Measurements from ENCODE around the gene BAX.
A peak's percentile ranks its signal among the peaks of the same experiment; 100 is the strongest.

The BAX gene

DNA sequence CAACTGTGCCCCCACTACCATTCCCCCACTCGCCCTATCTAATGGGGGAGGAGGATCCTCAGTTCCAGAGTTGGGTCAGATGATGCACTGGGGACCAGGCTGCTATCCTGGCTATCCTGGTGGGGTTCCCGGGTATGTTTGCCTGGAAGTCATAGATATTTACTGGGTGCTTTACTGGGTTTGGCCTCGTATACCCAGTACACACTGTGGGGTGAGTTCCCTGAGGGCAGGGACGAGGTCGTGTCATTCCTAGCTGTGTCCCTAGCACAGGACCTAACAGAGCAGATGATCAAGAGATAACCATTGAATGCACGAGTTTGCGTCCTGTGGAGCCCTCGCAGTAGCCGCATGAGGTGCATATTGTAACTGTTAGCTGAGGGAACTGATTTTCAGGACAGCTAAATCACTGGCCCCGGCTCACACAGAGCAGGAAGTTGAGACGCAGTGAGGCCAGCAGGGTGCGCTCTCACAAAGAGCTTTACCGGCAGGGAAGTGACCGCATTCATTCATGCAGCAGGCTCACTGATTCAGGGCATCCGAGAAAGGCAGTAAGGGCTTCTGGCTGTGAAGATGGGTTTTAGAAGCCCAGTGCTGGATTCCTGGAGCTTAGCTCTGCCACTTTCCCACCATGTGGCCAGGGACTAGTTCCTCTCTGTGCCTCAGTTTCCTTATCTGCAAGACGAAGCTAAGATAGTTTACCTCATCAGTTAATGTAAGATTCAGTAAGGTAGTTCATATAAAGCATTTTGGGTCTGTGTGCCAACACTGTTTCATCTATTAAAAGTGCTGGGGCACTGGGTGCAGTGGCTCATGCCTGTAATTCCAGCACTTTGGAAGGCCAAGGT lies 45.0 kb downstream of the BAX start:
- TF ChIP-seq, protein P1, sequence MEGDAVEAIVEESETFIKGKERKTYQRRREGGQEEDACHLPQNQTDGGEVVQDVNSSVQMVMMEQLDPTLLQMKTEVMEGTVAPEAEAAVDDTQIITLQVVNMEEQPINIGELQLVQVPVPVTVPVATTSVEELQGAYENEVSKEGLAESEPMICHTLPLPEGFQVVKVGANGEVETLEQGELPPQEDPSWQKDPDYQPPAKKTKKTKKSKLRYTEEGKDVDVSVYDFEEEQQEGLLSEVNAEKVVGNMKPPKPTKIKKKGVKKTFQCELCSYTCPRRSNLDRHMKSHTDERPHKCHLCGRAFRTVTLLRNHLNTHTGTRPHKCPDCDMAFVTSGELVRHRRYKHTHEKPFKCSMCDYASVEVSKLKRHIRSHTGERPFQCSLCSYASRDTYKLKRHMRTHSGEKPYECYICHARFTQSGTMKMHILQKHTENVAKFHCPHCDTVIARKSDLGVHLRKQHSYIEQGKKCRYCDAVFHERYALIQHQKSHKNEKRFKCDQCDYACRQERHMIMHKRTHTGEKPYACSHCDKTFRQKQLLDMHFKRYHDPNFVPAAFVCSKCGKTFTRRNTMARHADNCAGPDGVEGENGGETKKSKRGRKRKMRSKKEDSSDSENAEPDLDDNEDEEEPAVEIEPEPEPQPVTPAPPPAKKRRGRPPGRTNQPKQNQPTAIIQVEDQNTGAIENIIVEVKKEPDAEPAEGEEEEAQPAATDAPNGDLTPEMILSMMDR (conservative IDR thresholded peaks at IDR 0.05; ENCODE audit: low read depth): peak; percentile 65
- POLR2A ChIA-PET (ENCODE audit: low non-redundant PET): interaction anchor here (0.6 kb wide), 1 partner anchor 637 kb away, joined by 3 read pairs; no protein-coding TSS in a partner anchor
- CTCF ChIA-PET: interaction anchor here (0.5 to 1.7 kb wide), 6 partner anchors 8 to 234 kb away, joined by 3 to 10 read pairs (median 3); no protein-coding TSS in a partner anchor
- H3K27ac ChIP-seq: peak overlapping the region; percentile 42
- no peak for DNase-seq (ENCODE audit: low spot score)

DNA sequence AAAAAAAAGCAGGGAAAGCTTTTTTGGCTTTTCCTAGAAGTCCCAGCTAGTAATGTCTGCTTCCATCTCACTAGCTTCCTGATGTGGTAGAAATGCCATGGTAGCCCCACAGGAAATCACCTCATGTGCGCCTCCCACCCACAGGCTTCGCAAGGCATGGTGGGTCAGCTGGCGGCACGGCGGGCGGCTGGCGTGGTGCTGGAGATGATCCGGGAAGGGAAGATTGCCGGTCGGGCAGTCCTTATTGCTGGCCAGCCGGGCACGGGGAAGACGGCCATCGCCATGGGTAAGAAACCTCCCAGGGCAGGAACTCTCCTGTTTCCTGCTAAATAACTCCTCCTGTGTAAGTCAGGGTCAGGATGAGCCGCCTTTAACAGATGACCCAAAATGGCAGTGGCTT lies 49.5 kb downstream of the BAX start:
- DNase-seq (ENCODE audit: low spot score): no peak
- CTCF ChIA-PET: no interaction called here
- TF ChIP-seq, protein P1 (conservative IDR thresholded peaks at IDR 0.05; ENCODE audit: low read depth): no peak
- POLR2A ChIA-PET (ENCODE audit: low non-redundant PET): no interaction called here
- no peak overlapping the region for H3K27ac ChIP-seq

DNA sequence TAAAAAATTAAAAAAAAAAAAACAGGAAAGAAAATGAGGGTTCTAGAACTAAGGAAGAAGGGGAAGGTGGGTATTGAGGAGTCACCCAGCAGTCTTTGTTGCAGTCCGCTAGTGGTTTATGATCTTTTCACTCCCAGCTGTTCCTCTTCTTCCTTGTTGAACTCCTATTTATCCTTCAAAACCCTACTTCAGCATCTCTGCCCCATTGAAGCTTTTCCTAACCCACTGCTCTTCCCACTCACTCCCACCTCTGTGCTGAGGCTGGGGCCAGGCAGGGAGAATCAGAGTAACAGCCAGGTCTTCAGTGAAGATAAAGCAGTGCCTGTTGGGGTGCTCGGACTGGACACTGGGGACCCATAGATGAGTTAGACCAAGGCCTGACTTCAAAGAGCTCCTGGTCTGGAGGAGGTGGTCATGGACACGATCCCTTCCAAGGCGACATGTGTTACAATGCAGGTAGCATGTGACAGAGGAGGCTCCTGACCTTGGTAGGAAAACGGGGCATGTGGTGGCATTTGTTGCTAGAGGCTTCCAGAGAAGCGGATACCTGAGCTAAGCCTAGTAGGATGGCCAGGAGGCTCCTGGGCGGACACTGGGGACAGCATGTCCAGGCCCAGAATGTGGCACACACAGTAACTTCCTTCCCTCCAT lies 50.4 kb downstream of the BAX start:
- no peak for DNase-seq (ENCODE audit: low spot score)
- CTCF ChIA-PET: no interaction called here
- peak overlapping the region; percentile 12; the same call in 1 of the 2 replicates for H3K27ac ChIP-seq
- POLR2A ChIA-PET (ENCODE audit: low non-redundant PET): no interaction called here
- TF ChIP-seq, protein P1 (conservative IDR thresholded peaks at IDR 0.05; ENCODE audit: low read depth): no peak

DNA sequence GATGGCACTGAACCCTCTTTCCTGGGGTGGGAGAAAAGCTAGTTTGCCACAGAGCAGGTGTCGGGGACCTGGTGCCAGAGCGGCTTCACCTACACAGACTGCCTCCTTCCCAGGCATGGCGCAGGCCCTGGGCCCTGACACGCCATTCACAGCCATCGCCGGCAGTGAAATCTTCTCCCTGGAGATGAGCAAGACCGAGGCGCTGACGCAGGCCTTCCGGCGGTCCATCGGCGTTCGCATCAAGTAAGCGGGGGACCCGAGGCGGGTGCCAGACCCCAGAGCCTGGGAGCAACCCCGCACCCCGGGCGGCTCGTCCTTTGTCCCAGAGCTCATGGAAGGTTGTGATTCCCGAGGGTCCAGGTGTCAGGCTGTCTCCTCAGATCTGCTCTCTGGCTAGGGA lies 52.2 kb downstream of the BAX start:
- DNase-seq (ENCODE audit: low spot score): no peak
- POLR2A ChIA-PET (ENCODE audit: low non-redundant PET): no interaction called here
- TF ChIP-seq, protein P1 (conservative IDR thresholded peaks at IDR 0.05; ENCODE audit: low read depth): no peak
- CTCF ChIA-PET: interaction anchor here (1.1 kb wide), 1 partner anchor 14 kb away, joined by 4 read pairs; the partner anchor contains the start of genes GYS1 and RUVBL2
- H3K27ac ChIP-seq: 0 out of 2 replicates have a peak overlapping the region, but pooled peaks have one; percentile 12

DNA sequence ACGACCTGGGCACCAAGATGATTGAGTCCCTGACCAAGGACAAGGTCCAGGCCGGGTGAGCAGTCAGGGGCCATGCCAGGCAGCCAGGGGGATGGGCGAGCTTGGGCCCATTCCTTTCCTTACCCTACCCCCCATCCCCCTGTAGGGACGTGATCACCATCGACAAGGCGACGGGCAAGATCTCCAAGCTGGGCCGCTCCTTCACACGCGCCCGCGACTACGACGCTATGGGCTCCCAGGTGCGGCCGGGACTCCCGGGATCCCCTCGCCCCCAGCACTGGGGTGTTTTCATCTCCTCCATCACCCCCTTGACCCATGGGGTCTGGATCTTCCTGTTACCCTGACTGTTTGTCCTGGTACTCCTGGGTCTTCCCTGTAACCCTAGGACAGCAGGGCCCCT lies 55.2 kb downstream of the BAX start:
- ChIA-PET POLR2A (ENCODE audit: low non-redundant PET) (no interaction called here), CTCF (interaction anchor here (0.5 to 1.3 kb wide), 3 partner anchors 12 to 107 kb away, joined by 3 to 6 read pairs (median 3); no protein-coding TSS in a partner anchor)
- DNase-seq (ENCODE audit: low spot score): no peak
- TF ChIP-seq, protein P1 (conservative IDR thresholded peaks at IDR 0.05; ENCODE audit: low read depth): no peak
- no peak overlapping the region for H3K27ac ChIP-seq

DNA sequence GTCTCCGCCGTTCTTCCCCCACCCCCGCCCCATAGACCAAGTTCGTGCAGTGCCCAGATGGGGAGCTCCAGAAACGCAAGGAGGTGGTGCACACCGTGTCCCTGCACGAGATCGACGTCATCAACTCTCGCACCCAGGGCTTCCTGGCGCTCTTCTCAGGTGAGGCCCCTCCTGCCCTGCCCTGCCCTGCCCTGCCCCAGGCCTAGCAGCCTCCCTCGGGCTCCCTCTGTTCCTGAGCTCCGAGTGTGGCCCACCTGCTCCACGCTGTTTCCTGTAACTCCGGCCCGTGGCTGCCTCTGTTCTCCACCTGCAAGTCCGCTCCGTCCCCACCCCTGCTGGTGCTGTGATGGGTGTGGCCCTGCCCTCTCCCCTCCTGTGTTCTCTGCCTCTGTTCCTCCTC lies 55.8 kb downstream of the BAX start:
- H3K27ac ChIP-seq: no peak overlapping the region
- no peak for DNase-seq (ENCODE audit: low spot score)
- ChIA-PET POLR2A (ENCODE audit: low non-redundant PET) (no interaction called here), CTCF (interaction anchor here (0.5 kb wide), 1 partner anchor 16 kb away, joined by 6 read pairs; no protein-coding TSS in a partner anchor)
- TF ChIP-seq, protein P1 (conservative IDR thresholded peaks at IDR 0.05; ENCODE audit: low read depth): no peak

Data from RWPE1 (cell line).